WTC11 (cell line): ENCODE data around the gene CCM2. TPM values are rescaled to one million over a fixed set of nuclear protein-coding genes. Genes with fewer than 3 reads are reported as not detected.

Experiments
- ATAC-seq: fragments of 200-7000 bp; cut with Tn5 transposase; 2 replicates; pipeline ENCODE4 v1.10.0; 2021; ENCODE audit warnings: mild to moderate bottlenecking, moderate library complexity
- CTCF ChIA-PET: fragments of 300-600 bp; sonication (Branson Sonifier 250); formaldehyde crosslinking; loops from one replicate; lab custom pipeline; 2021; ENCODE audit warnings: antibody characterized with exemption; lab: Charles Lee
- POLR2A ChIA-PET: fragments of 350-600 bp; sonication (Branson Sonifier 250); formaldehyde crosslinking; loops from one replicate; lab custom pipeline; 2021; ENCODE audit warnings: antibody characterized with exemption; lab: Charles Lee
- DNase-seq: peaks from one replicate; pipeline ENCODE4 v3.0.0; 2021; ENCODE audit warnings: low spot score
- H3K27ac Mint-ChIP-seq: 2 replicates; pipeline ENCODE4 v1.8.0; 2021; ENCODE audit warnings: mixed read lengths
- H3K27me3 Mint-ChIP-seq: 2 replicates; pipeline ENCODE4 v1.8.0; 2021; ENCODE audit warnings: low read depth, mild to moderate bottlenecking, moderate library complexity, mixed read lengths
- H3K36me3 Mint-ChIP-seq: 2 replicates; pipeline ENCODE4 v1.8.0; 2021; ENCODE audit warnings: mixed read lengths
- H3K4me1 Mint-ChIP-seq: 2 replicates; pipeline ENCODE4 v1.8.0; 2022; ENCODE audit warnings: mixed read lengths
- H3K4me3 Mint-ChIP-seq: 2 replicates; pipeline ENCODE4 v1.8.0; 2021; ENCODE audit warnings: mild to moderate bottlenecking, moderate library complexity, mixed read lengths
- H3K9me3 Mint-ChIP-seq: 2 replicates; pipeline ENCODE4 v1.8.0; 2021; ENCODE audit warnings: mixed read lengths
- ETV6 ChIP-seq: sonication (generic); formaldehyde crosslinking; IDR thresholded peaks from 2 replicates; pipeline ENCODE4 v1.8.1; 2022; ENCODE audit warnings: mild to moderate bottlenecking, missing genetic modification reagents
- FOXJ3 ChIP-seq: sonication (generic); formaldehyde crosslinking; IDR thresholded peaks from 2 replicates; pipeline ENCODE4 v1.9.0; 2021; ENCODE audit warnings: missing genetic modification reagents, mild to moderate bottlenecking, borderline replicate concordance
- KAT7 ChIP-seq: sonication (generic); formaldehyde crosslinking; IDR thresholded peaks from 2 replicates; pipeline ENCODE4 v1.8.1; 2023; ENCODE audit warnings: missing genetic modification reagents, mild to moderate bottlenecking, borderline replicate concordance
- MYBL2 ChIP-seq: sonication (generic); formaldehyde crosslinking; IDR thresholded peaks from 2 replicates; pipeline ENCODE4 v1.8.1; 2023; ENCODE audit warnings: mild to moderate bottlenecking, moderate library complexity, missing genetic modification reagents
- NFYB ChIP-seq: sonication (generic); formaldehyde crosslinking; conservative IDR thresholded peaks from 2 replicates; pipeline ENCODE4 v1.8.0; 2022; ENCODE audit warnings: low read depth, missing genetic modification reagents
- NR2C2 ChIP-seq: sonication (generic); formaldehyde crosslinking; IDR thresholded peaks from 2 replicates; pipeline ENCODE4 v1.8.0; 2022; ENCODE audit warnings: mild to moderate bottlenecking, missing genetic modification reagents
- NR3C1 ChIP-seq: sonication (generic); formaldehyde crosslinking; conservative IDR thresholded peaks from 2 replicates; pipeline ENCODE4 v1.8.1; 2023; ENCODE audit warnings: low read depth, mild to moderate bottlenecking, missing genetic modification reagents
- SMAD4 ChIP-seq: sonication (generic); formaldehyde crosslinking; IDR thresholded peaks from 2 replicates; pipeline ENCODE4 v1.8.0; 2022; ENCODE audit warnings: mild to moderate bottlenecking, missing genetic modification reagents
- TEAD1 ChIP-seq: sonication (generic); formaldehyde crosslinking; IDR thresholded peaks from 2 replicates; pipeline ENCODE4 v1.8.0; 2022; ENCODE audit warnings: mild to moderate bottlenecking, missing genetic modification reagents
- TP53 ChIP-seq: sonication (generic); formaldehyde crosslinking; IDR thresholded peaks from 2 replicates; pipeline ENCODE4 v1.8.1; 2023; ENCODE audit warnings: mild to moderate bottlenecking, missing genetic modification reagents
- ZBTB21 ChIP-seq: sonication (generic); formaldehyde crosslinking; IDR thresholded peaks from 2 replicates; pipeline ENCODE4 v1.8.1; 2023; ENCODE audit warnings: mild to moderate bottlenecking, missing genetic modification reagents, borderline replicate concordance
- total RNA-seq: library from RNA; stranded (reverse); gene quantifications from 3 replicates; pipeline ENCODE4 v1.2.3, GENCODE V29; 2021
- TF ChIP-seq, protein P1 (sequence below): sonication (generic); formaldehyde crosslinking; IDR thresholded peaks from 2 replicates; pipeline ENCODE4 v1.8.1; 2023; ENCODE audit warnings: mild to moderate bottlenecking, missing genetic modification reagents
- TF ChIP-seq, protein P2 (sequence below): sonication (generic); formaldehyde crosslinking; IDR thresholded peaks from 2 replicates; pipeline ENCODE4 v1.8.0; 2022; ENCODE audit warnings: mild to moderate bottlenecking, missing genetic modification reagents
- TF ChIP-seq, protein P3 (sequence below): sonication (generic); formaldehyde crosslinking; IDR thresholded peaks from 2 replicates; pipeline ENCODE4 v1.8.1; 2022; ENCODE audit warnings: low read depth, missing genetic modification reagents, borderline replicate concordance
- TF ChIP-seq, protein P4 (sequence below): sonication (generic); formaldehyde crosslinking; IDR thresholded peaks from 2 replicates; pipeline ENCODE4 v1.8.0; 2022; ENCODE audit warnings: mild to moderate bottlenecking, missing genetic modification reagents
- TF ChIP-seq, protein P5 (sequence below): sonication (generic); formaldehyde crosslinking; IDR thresholded peaks from 2 replicates; pipeline ENCODE4 v1.8.1; 2022; ENCODE audit warnings: missing genetic modification reagents, borderline replicate concordance
- TF ChIP-seq, protein P6 (sequence below): sonication (generic); formaldehyde crosslinking; IDR thresholded peaks from 2 replicates; pipeline ENCODE4 v1.8.0; 2022; ENCODE audit warnings: missing genetic modification reagents
- TF ChIP-seq, protein P7 (sequence below): sonication (generic); formaldehyde crosslinking; IDR thresholded peaks from 2 replicates; pipeline ENCODE4 v1.8.1; 2022; ENCODE audit warnings: mild to moderate bottlenecking, moderate library complexity, missing genetic modification reagents

The CCM2 gene
- total RNA-seq, 1 experiment from 2014 or later = 32.7 TPM

DNA sequence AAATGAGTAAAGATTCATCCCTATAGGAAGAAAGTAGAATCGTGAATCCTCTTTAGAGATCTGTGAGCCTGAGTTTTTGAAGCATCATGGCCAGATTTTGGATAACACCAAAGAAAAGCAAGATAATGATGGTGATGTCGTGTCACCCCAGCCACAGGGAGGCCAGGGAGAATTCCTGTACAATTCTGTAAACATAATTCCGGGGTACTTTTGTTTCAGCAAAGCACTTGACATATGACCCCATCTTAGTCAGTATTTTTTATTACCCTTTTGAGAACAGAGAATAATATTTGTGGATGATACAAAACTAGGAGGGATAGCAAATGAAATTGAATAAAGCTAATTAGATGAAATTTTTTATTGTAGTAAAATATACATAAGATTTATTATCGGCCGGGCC is 55.0 kb downstream of the CCM2 start:
- no peak overlapping the region for H3K4me3 Mint-ChIP-seq
- peaks cover 3% of the 10 kb centered on the region; the same call in 1 of the 2 replicates for H3K36me3 Mint-ChIP-seq
- no peaks in the 10 kb centered on the region for H3K27me3 Mint-ChIP-seq
- ATAC-seq (no peak), DNase-seq (no peak)
- TF ChIP-seq, protein P1, sequence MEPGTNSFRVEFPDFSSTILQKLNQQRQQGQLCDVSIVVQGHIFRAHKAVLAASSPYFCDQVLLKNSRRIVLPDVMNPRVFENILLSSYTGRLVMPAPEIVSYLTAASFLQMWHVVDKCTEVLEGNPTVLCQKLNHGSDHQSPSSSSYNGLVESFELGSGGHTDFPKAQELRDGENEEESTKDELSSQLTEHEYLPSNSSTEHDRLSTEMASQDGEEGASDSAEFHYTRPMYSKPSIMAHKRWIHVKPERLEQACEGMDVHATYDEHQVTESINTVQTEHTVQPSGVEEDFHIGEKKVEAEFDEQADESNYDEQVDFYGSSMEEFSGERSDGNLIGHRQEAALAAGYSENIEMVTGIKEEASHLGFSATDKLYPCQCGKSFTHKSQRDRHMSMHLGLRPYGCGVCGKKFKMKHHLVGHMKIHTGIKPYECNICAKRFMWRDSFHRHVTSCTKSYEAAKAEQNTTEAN (CRISPR knock-in tag) = no peak
- TF ChIP-seq, protein P2, sequence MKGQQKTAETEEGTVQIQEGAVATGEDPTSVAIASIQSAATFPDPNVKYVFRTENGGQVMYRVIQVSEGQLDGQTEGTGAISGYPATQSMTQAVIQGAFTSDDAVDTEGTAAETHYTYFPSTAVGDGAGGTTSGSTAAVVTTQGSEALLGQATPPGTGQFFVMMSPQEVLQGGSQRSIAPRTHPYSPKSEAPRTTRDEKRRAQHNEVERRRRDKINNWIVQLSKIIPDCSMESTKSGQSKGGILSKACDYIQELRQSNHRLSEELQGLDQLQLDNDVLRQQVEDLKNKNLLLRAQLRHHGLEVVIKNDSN (CRISPR knock-in tag) = no peak
- no peak for TF ChIP-seq TP53 (CRISPR knock-in tag)
- H3K27ac Mint-ChIP-seq = no peak overlapping the region
- peaks cover 4% of the 10 kb centered on the region; the same call in 1 of the 2 replicates for H3K9me3 Mint-ChIP-seq
- CTCF ChIA-PET = no interaction called here
- no peaks in the 10 kb centered on the region for H3K4me1 Mint-ChIP-seq
- POLR2A ChIA-PET = no interaction called here

DNA sequence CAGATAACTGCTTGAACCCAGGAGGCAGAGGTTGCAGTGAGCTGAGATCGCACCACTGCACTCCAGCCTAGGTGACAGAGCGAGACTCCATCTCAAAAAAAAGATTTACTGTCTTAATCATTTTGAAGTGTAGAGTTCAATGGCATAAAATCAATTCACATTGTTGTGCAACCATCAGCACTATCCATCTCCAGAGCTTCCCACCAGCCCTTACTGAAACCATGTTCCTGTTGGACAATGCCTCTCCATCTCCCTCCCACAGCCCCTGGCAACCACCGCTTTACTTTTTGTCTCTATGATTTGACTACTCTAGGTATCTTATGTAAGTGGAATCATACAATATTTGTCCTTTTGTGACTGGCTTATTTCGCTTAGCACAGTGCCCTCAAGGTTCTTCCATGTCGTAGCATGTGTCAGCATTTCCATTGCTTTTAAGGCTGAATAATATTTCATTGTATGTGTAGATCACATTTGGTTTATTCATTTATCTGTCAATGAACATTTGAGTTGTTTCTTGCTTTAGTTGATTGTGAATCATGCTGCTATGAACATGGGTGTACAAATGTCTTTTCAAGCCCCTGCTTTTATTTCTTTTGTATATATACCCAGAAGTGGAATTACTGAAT is 55.7 kb downstream of the CCM2 start:
- no peak for ATAC-seq
- ChIA-PET CTCF (no interaction called here), POLR2A (no interaction called here)
- H3K4me1 Mint-ChIP-seq = no peaks in the 10 kb centered on the region
- H3K27ac Mint-ChIP-seq = no peak overlapping the region
- no peak overlapping the region for H3K4me3 Mint-ChIP-seq
- H3K27me3 Mint-ChIP-seq = no peaks in the 10 kb centered on the region
- peaks cover 3% of the 10 kb centered on the region; the same call in 1 of the 2 replicates for H3K36me3 Mint-ChIP-seq
- TF ChIP-seq, protein P2 (CRISPR knock-in tag) = no peak
- peaks cover 4% of the 10 kb centered on the region; the same call in 1 of the 2 replicates for H3K9me3 Mint-ChIP-seq
- DNase-seq = no peak

DNA sequence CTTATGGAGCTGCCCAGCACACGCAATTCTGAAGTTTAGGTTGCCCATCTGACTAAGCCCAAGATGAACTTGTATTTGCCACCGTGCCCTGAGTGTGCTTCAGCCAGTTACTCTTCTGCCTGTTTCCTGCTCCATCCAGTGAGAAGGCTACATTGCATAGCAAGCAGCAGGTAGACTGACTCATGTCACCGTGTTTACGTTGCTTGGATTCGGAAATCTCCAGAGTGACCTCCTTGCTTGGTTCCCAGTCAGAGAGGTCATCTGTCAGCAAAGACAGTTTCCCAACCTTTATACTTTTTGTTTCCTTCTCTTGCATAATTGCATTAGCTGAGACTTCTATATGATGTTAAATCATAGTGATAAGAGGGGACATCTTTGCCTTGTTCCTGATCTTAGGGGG is 57.9 kb downstream of the CCM2 start:
- ChIA-PET CTCF (no interaction called here), POLR2A (no interaction called here)
- ATAC-seq = no peak
- no peaks in the 10 kb centered on the region for H3K4me1 Mint-ChIP-seq
- no peak overlapping the region for H3K27ac Mint-ChIP-seq
- no peak for DNase-seq
- no peak overlapping the region for H3K4me3 Mint-ChIP-seq
- H3K36me3 Mint-ChIP-seq = peaks cover 3% of the 10 kb centered on the region; the same call in 1 of the 2 replicates
- H3K9me3 Mint-ChIP-seq = peaks cover 4% of the 10 kb centered on the region; the same call in 1 of the 2 replicates
- no peaks in the 10 kb centered on the region for H3K27me3 Mint-ChIP-seq
- TF ChIP-seq, protein P3, sequence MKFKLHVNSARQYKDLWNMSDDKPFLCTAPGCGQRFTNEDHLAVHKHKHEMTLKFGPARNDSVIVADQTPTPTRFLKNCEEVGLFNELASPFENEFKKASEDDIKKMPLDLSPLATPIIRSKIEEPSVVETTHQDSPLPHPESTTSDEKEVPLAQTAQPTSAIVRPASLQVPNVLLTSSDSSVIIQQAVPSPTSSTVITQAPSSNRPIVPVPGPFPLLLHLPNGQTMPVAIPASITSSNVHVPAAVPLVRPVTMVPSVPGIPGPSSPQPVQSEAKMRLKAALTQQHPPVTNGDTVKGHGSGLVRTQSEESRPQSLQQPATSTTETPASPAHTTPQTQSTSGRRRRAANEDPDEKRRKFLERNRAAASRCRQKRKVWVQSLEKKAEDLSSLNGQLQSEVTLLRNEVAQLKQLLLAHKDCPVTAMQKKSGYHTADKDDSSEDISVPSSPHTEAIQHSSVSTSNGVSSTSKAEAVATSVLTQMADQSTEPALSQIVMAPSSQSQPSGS = no peak
- TF ChIP-seq ZBTB21 (CRISPR knock-in tag) = no peak
- no peak for TF ChIP-seq TEAD1 (CRISPR knock-in tag)
- no peak for TF ChIP-seq NR2C2 (CRISPR knock-in tag)
- no peak for TF ChIP-seq KAT7 (CRISPR knock-in tag)
- TF ChIP-seq, protein P4, sequence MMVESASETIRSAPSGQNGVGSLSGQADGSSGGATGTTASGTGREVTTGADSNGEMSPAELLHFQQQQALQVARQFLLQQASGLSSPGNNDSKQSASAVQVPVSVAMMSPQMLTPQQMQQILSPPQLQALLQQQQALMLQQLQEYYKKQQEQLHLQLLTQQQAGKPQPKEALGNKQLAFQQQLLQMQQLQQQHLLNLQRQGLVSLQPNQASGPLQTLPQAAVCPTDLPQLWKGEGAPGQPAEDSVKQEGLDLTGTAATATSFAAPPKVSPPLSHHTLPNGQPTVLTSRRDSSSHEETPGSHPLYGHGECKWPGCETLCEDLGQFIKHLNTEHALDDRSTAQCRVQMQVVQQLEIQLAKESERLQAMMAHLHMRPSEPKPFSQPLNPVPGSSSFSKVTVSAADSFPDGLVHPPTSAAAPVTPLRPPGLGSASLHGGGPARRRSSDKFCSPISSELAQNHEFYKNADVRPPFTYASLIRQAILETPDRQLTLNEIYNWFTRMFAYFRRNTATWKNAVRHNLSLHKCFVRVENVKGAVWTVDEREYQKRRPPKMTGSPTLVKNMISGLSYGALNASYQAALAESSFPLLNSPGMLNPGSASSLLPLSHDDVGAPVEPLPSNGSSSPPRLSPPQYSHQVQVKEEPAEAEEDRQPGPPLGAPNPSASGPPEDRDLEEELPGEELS (CRISPR knock-in tag) = no peak
- TF ChIP-seq, protein P5, sequence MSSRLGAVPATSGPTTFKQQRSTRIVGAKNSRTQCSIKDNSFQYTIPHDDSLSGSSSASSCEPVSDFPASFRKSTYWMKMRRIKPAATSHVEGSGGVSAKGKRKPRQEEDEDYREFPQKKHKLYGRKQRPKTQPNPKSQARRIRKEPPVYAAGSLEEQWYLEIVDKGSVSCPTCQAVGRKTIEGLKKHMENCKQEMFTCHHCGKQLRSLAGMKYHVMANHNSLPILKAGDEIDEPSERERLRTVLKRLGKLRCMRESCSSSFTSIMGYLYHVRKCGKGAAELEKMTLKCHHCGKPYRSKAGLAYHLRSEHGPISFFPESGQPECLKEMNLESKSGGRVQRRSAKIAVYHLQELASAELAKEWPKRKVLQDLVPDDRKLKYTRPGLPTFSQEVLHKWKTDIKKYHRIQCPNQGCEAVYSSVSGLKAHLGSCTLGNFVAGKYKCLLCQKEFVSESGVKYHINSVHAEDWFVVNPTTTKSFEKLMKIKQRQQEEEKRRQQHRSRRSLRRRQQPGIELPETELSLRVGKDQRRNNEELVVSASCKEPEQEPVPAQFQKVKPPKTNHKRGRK (CRISPR knock-in tag) = no peak
- TF ChIP-seq MYBL2 = no peak
- TF ChIP-seq NR3C1 (CRISPR knock-in tag) = no peak
- no peak for TF ChIP-seq FOXJ3 (CRISPR knock-in tag)
- TF ChIP-seq, protein P6, sequence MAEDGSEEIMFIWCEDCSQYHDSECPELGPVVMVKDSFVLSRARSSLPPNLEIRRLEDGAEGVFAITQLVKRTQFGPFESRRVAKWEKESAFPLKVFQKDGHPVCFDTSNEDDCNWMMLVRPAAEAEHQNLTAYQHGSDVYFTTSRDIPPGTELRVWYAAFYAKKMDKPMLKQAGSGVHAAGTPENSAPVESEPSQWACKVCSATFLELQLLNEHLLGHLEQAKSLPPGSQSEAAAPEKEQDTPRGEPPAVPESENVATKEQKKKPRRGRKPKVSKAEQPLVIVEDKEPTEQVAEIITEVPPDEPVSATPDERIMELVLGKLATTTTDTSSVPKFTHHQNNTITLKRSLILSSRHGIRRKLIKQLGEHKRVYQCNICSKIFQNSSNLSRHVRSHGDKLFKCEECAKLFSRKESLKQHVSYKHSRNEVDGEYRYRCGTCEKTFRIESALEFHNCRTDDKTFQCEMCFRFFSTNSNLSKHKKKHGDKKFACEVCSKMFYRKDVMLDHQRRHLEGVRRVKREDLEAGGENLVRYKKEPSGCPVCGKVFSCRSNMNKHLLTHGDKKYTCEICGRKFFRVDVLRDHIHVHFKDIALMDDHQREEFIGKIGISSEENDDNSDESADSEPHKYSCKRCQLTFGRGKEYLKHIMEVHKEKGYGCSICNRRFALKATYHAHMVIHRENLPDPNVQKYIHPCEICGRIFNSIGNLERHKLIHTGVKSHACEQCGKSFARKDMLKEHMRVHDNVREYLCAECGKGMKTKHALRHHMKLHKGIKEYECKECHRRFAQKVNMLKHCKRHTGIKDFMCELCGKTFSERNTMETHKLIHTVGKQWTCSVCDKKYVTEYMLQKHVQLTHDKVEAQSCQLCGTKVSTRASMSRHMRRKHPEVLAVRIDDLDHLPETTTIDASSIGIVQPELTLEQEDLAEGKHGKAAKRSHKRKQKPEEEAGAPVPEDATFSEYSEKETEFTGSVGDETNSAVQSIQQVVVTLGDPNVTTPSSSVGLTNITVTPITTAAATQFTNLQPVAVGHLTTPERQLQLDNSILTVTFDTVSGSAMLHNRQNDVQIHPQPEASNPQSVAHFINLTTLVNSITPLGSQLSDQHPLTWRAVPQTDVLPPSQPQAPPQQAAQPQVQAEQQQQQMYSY (CRISPR knock-in tag) = no peak
- no peak for TF ChIP-seq ETV6 (CRISPR knock-in tag)
- no peak for TF ChIP-seq SMAD4
- TF ChIP-seq NFYB (CRISPR knock-in tag) = no peak
- TF ChIP-seq, protein P7, sequence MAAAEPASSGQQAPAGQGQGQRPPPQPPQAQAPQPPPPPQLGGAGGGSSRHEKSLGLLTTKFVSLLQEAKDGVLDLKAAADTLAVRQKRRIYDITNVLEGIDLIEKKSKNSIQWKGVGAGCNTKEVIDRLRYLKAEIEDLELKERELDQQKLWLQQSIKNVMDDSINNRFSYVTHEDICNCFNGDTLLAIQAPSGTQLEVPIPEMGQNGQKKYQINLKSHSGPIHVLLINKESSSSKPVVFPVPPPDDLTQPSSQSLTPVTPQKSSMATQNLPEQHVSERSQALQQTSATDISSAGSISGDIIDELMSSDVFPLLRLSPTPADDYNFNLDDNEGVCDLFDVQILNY = no peak
